ENCODE data around the gene FAM131B.

- TF ChIP-seq CTCF (IDR thresholded peaks at IDR 0.05; ENCODE audit: low read length) (no peak), EZH2 (optimal IDR thresholded peaks at IDR 0.05; ENCODE audit: low read depth, low read length) (no peak)
These were observed 24.9 kb upstream of the FAM131B start for GRCh38 chr7:143387156-143387975.

Measured in MM.1S (cell line).